CD4-positive, alpha-beta T cell treated with Interleukin-2 at 100 ng/mL for 4 hours (primary cell): ENCODE data around the gene GNAS-AS1.

Experiments used
- DNase-seq: peaks from one replicate; pipeline ENCODE4 v3.0.0-alpha.2; 2020; ENCODE audit warnings: low spot score

Gene GNAS-AS1

DNA sequence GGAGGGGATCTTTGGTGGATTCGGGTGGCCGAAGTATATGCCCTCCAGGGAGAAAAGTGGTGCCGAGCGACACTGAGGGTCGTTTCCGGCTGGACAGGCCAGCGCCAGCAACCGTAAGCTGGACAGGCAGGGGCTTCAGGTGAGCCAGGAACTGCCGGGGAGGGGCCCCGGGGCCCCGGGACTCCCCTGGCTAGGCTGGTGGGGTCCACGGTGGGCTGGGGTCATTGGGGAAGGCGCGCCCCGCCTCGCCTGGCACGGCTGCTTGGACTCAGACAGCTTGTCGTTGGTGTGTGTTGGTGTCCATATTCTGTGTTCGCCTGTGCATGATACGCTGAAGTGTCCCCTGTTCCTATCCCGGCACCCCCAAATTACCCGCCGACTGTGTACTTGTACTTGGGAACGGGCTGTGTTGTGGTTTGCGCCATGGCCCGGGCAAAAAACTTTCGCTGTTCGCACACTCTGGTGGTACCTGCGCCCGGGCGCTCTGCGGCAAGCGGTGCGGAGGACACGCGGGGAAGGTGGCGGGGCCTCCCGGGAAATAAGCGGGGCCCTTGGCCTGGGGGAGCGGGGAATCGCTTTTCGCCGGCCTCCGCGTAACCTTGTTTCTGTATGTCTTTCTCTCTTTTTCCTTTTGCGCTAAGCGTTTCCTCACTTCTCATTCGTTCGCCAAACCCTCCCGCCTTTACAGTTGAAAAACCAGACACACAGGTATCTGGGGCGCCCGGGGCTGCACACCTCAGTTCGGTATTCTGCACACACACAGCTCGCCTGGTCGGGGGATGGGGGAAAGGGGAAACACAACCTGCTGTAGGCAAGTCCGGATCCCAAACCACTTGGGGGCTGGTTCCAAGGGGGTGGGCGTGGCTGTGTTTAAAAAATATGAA lies 5.0 kb upstream of the GNAS-AS1 start:
- DNase-seq = no peak

DNA sequence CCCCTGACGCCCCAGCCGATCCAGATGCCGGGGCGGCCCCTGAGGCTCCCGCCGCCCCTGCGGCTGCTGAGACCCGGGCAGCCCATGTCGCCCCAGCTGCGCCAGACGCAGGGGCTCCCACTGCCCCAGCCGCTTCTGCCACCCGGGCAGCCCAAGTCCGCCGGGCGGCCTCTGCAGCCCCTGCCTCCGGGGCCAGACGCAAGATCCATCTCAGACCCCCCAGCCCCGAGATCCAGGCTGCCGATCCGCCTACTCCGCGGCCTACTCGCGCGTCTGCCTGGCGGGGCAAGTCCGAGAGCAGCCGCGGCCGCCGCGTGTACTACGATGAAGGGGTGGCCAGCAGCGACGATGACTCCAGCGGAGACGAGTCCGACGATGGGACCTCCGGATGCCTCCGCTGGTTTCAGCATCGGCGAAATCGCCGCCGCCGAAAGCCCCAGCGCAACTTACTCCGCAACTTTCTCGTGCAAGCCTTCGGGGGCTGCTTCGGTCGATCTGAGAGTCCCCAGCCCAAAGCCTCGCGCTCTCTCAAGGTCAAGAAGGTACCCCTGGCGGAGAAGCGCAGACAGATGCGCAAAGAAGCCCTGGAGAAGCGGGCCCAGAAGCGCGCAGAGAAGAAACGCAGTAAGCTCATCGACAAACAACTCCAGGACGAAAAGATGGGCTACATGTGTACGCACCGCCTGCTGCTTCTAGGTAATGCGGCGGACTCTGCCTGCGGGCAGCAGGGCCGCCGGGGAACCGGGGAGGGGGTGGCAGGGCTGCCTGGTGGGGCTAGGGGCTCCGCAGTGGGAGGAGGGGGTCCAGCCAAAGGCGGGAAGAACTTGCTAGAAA lies 4.2 kb upstream of the GNAS-AS1 start:
- no peak for DNase-seq

DNA sequence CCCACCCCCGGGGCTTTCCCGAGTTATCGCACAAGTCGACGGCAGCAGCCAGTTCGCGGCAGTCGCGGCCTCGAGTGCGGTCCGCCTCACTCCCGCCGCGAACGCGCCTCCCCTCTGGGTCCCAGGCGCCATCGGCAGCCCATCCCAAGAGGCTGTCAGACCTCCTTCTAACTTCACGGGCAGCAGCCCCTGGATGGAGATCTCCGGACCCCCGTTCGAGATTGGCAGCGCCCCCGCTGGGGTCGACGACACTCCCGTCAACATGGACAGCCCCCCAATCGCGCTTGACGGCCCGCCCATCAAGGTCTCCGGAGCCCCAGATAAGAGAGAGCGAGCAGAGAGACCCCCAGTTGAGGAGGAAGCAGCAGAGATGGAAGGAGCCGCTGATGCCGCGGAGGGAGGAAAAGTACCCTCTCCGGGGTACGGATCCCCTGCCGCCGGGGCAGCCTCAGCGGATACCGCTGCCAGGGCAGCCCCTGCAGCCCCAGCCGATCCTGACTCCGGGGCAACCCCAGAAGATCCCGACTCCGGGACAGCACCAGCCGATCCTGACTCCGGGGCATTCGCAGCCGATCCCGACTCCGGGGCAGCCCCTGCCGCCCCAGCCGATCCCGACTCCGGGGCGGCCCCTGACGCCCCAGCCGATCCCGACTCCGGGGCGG lies 3.4 kb upstream of the GNAS-AS1 start:
- DNase-seq = no peak

DNA sequence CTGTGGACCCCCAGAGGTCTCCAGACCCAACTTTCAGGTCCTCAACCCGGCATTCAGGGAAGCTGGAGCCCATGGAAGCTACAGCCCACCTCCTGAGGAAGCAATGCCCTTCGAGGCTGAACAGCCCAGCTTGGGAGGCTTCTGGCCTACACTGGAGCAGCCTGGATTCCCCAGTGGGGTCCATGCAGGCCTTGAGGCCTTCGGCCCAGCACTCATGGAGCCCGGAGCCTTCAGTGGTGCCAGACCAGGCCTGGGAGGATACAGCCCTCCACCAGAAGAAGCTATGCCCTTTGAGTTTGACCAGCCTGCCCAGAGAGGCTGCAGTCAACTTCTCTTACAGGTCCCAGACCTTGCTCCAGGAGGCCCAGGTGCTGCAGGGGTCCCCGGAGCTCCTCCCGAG lies 2.8 kb upstream of the GNAS-AS1 start:
- no peak for DNase-seq

DNA sequence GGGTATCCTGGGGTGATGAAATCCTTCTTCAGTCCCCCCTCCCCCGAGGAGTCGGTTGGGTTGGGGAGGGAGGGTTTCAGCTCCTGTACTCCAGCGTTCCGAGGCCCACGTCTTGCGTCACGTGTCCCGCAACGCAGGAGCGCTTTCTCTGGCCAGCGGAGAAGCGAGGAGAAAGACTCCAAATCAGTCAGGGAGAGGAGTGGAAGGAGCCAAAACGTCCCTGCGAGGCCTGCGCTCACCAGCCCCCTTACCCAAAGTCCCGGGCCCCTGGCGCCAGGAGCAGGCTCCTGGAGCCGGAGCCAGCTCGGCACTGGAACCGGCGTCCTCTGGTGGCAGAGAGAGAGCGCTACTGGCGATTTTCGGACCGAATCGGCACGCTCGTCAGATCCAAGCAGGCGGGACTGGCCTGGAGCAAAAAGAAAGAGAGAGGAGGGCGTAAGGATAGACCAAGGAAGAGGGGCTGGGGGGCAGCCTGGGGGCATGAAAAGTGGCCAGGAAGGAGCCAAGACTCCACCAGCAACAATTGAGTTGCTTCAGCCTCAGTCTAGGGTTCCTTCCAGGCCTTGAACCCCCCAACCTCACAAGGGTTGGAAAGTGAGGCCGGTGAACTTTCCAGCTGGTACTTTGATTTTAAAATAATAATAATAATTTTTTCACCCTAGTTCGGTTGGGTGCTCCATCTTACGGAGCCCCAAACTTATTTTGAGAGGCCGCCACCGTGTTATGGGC lies 2.0 kb upstream of the GNAS-AS1 start, which contains the start of gene GNAS:
Gene GNAS, plus strand, starts transcription at position 174 of the 729 bp plus-strand sequence.
- peak; percentile 50 for DNase-seq

DNA sequence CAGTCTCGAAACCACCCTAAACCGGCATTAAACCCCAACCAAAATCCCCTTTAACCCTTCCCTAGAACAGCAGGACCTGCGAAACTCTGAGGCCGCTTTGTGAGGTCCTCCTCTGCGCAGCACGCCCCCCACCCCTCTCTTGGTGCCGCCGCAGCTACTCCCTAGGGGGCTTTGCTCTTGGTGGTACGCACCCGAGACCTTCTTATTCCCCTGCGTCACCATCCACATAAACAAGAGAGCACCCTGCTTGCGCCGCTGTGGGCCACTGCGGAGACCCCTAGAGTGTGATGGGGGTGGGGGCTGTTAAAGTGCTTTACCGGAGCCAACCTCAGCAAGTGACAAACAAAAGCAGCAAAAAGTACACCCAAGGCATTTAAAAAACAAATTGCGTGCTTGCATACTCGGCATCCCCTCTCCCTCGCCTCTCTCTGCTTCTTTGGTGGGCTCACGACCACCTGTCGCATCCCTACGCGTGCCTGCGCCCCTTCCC lies 1.3 kb upstream of the GNAS-AS1 start:
- DNase-seq = no peak

DNA sequence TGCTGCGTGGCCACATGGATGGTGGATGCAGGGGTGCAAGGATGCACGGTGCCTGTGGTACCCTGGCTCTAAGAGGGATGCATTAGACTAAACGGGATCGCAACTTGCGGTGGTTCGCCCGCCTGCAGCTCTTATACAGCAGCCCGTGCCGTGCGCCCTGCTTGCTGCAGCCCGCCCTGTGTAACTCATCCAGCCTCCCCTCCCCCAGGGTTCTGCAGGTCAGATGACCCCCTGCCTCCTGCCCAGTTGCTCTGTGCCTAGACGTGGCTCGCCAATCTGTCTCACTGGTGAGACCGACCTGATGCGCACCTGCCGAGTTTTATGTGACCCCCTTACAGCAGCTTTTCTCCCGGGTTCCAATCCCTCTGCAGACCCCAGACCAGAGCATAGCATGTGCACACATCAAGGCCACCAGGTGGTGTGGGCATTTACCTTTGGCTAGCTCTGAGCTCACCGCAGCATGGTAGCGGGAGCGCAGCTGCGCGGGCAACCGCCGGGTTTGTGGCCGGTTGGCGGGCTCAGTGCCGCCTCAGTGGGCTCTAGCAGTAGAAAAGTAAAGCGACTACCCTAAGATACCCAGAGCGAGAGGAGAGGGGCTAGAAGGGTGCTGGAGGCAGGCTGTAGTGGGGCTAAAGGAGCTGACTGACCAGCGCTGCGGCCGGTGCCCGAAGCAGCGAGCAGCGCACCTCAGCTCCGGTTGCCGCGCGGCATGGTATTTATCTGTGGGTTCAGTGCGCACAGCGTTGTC lies 693 bp upstream of the GNAS-AS1 start:
- no peak for DNase-seq

DNA sequence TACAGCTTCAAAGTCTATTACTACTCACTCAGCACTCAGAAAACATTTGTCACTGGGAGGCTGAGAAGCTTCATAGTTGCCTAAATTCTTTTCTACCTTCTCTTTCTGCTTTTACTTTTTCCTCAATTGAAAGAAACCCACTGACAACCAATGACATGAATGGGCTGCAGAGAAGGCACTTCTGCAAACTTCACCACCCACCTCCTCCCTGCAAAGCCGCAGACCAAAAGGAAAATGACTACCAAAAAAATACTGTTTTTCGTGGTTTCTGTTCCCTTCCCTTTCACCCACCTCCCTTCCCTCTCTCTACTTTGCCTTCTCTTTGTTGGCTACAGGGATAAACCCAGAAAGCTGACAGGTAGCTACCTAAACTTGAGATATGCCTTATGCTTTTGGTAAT lies 3.2 kb downstream of the GNAS-AS1 start:
- no peak for DNase-seq

DNA sequence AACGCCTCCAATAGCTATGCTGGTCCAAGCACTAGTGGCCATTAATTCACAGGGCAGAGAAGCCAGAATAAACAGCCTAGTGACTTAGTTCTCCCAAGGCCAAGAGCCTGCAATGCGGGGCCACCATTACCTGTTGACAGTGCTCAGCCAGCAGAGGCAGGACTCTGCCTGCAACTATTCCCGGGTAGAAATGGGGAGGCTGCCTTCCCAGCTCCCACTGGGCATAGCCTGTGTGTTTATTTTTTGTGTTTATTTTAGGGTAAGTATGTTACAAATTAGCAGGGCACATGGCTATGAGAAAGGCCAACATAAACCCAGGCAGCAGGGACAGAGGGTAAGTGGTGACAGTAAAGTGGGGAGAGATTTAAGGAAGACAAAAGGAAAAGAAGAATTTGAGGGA lies 5.0 kb downstream of the GNAS-AS1 start:
- DNase-seq = no peak

DNA sequence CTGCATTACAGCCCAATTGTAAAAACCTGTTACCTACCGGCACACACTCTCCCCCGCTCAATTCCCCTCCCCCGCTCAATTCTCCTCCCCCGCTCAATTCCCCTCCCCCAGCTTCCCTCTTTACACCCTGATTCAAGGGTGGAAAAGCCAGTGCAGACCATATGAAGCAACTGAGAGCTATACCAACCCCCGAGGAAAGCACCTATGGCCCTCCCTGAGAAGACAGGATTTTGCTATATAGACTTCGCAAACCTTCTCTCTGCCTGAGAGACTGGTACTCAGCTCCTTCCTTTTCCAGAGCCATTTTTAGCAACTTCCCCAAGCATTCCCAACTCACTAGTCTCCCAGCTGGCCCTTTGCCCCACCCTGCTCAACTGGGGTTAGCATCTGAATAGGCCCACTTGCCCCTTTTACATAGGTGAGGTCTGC lies 7.6 kb downstream of the GNAS-AS1 start:
- no peak for DNase-seq

DNA sequence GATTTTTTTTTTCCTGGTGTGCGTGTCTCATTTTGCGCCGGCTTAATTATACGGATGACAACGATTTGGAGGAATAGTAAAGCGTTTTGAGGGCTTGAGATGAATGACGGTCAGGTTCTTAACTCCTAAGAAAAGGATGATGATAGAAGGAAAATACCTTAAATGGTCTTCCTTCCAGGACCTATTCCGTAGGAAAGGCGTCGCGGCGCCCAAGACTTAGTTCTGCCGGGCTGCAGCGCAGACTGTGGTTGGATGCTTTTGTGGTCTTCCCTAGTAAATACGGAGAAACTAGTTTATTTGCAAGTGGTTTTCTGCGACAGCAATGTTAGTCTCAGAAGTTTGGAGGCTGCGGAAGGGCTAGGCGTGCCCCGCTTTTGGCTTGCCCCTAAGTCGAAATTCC lies 8.4 kb downstream of the GNAS-AS1 start:
- DNase-seq = no peak

DNA sequence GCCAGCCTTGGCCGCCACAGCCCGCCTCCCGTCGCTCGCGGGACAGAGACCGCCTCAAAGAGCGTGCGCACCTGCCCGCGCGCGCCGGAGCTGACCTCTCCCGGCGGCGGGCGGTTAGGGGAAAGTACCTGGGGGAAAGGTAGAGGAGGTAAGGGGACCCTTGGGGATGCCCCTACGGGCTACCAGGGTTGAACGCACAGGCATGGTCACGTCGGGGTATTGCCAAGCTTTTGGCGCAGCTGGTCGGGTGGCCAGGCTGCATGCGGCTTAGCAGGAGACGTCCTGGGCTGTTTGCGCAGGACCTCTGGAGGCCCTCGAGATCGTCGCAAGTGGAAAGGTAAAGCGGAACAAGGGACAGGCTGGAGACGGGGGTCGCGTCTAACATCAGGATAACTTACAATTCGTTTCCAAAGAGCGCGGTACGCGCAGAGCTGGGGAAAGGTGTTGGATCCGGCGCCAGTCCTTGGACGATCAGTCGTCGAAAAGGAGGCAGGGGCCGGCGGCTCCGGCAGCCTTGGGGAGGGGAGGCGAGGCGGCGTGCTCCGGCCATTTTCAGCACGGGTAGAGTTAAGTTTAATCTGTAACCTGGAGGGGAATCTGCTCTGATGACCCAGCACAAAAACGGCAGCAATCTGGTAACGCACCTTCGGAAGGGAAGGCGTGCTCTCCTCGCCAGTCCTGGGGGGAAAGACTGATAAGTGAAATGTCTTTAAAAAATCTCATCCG lies 9.0 kb downstream of the GNAS-AS1 start:
- no peak for DNase-seq

DNA sequence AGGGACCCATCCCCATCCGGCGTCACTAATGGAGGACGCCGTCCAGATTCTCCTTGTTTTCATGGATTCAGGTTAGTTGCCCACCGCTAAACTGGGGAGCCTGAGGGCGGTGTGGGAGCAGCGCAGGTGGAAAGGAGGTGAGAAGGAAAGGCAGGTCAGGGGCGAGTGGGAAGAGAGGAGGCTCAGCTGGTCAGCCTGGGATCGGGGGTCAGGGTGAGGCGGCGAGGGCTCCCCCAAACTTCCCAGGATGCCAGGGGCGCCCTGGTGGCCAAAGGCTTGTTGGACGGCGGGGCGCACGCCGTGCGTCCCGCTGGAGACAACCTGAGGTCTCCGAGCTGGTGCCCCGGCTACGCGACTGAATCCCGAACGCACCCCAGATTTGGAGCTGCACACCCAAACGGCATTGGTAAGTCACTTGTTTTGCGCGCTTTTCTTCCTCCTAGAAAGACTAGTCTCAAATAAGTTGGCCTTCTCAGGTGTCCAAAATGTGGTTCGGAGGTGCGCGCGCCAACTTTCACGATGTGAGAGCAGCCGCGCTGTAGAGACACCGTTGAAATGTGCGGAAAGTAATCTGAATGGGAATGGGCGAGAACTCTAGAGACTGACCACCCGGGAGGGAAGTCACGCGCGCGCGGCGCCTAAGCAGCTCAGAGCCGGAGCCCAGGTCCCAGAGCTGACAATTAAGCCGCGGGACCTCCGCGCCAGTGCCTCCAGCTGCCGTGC lies 9.7 kb downstream of the GNAS-AS1 start:
- no peak for DNase-seq

DNA sequence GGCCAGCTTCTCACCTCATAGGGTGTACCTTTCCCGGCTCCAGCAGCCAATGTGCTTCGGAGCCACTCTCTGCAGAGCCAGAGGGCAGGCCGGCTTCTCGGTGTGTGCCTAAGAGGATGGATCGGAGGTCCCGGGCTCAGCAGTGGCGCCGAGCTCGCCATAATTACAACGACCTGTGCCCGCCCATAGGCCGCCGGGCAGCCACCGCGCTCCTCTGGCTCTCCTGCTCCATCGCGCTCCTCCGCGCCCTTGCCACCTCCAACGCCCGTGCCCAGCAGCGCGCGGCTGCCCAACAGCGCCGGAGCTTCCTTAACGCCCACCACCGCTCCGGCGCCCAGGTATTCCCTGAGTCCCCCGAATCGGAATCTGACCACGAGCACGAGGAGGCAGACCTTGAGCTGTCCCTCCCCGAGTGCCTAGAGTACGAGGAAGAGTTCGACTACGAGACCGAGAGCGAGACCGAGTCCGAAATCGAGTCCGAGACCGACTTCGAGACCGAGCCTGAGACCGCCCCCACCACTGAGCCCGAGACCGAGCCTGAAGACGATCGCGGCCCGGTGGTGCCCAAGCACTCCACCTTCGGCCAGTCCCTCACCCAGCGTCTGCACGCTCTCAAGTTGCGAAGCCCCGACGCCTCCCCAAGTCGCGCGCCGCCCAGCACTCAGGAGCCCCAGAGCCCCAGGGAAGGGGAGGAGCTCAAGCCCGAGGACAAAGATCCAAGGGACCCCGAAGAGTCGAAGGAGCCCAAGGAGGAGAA lies 10.5 kb downstream of the GNAS-AS1 start:
- DNase-seq = no peak

DNA sequence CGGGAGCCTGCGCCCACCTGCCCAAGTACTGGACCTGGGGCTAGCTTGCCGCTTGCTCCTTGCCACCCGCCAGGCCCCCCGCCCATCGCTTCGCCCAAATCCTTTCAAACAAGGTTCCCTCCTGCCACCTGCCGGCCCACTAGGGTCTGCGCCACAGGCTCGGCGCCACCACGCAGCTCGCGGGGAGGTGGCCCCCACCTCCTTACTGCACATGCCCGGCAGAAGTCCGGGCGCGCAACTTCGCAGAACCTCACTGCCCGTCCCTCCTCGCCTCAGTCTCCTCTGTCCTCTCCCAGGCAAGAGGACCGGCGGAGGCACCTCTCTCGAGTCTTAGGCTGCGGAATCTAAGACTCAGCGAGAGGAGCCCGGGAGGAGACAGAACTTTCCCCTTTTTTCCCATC lies 11.2 kb downstream of the GNAS-AS1 start:
- DNase-seq = peak; percentile 32

DNA sequence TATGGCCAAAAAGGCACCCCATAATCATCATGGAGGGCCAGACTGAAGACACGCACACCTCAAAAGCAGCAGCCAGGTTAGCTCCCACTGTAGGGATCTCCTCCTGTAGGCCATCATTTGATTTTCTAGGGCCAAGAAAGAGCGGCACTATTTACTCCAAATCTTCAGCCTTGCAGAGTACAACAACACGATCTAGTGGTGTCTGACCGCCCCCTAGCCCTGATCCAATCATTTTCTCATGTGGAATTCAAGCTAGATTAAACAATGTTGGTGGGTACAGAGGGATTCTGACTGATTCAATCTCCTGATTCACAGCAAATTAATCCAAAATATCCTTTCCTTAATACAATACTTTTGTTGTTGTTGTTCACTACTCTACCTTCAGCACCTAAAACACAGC lies 12.5 kb downstream of the GNAS-AS1 start:
- no peak for DNase-seq

DNA sequence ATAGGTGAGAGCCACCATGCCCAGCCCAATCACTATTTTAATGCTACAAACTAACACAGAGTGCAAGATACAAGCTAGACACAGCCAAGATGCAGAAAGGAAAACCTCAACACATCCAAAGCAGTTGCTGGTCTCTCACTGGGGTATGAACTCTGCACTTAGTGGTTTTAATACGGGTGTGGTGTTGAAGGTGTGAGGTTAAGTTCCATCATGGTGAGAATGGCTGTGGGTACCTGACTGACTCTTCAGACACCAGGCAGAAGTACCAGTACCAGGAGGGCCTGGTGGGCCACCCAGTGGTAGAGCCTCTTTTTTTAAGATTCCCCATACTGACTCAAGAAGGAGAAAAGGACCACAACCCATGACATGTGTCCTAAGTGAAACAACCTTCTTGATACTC lies 13.0 kb downstream of the GNAS-AS1 start:
- no peak for DNase-seq

DNA sequence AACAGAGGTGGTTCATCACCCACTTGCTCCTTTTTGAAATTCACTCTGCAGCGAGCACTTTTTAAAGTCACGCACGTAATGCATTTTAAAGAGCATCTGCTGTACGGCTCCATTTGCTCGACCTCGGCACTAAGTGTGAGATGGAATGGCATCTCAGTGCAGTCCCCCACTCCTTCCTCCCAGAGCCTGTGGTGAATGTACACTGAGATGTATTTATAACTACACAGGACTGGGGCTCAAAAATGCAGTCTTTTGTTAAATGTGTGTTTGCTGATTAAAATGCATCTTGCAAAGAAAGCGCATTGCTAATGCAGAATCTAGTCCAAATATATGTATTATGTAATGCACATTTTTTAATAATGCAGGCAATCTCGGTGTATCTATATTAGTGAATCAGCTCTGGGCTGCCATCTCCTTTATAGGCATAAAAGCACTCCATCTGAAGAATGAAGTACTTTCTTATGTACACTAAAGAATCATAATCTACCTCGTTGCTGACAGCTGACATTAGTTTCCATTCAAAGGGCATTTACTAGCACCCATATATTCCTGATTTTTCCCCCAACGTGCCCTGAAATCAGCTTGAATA lies 14.0 kb downstream of the GNAS-AS1 start:
- no peak for DNase-seq
